HepG2 (cell line): Measurements from ENCODE around the gene MAVS. TPM values are rescaled to one million over a fixed set of nuclear protein-coding genes. Genes with fewer than 3 reads are reported as not detected.

Experiments
- HDAC6 ChIP-seq: fragments of 200-600 bp; sonication (generic); IDR thresholded peaks from 2 replicates; pipeline ENCODE4 v1.7.0; 2017; ENCODE audit warnings: mild to moderate bottlenecking, antibody characterized with exemption, low read length, low read depth
- HMGXB4 ChIP-seq, 2 experiments: sonication (generic) in 1 of 2; formaldehyde crosslinking in 1 of 2; IDR thresholded peaks; 2 replicates each; pipeline versions ENCODE4 v1.4.0 to v1.6.1; 2018 to 2020; ENCODE audit warnings: missing genetic modification reagents in 2 of 2, borderline replicate concordance in 1 of 2, low read depth in 1 of 2, mild to moderate bottlenecking in 1 of 2, missing biosample characterization in 1 of 2
- MLLT10 ChIP-seq: sonication (generic); formaldehyde crosslinking; IDR thresholded peaks from 2 replicates; pipeline ENCODE4 v1.4.0; 2020; ENCODE audit warnings: missing genetic modification reagents
- SETDB1 ChIP-seq: sonication (generic); formaldehyde crosslinking; IDR thresholded peaks from 2 replicates; pipeline ENCODE4 v1.5.1; 2020; ENCODE audit warnings: missing genetic modification reagents, mild to moderate bottlenecking, borderline replicate concordance
- ZNF142 ChIP-seq: sonication (generic); formaldehyde crosslinking; IDR thresholded peaks from 2 replicates; pipeline ENCODE4 v1.4.0; 2020; ENCODE audit warnings: missing genetic modification reagents
- polyA plus RNA-seq, 8 experiments: library from polyadenylated mRNA; depleted of rRNA in 3 of 8; stranded (reverse) in 7 of 8; unstranded in 1 of 8; fragments of >200 nt; fragmentation: Illumina TruSeq in 4 of 8; extraction: Trizol in 4 of 8; gene quantifications; 2 replicates each; pipeline versions ENCODE4 v1.2.1 to v1.2.3, GENCODE V29; 2011 to 2016; ENCODE audit warnings: low read depth in 4 of 8, missing spikeins in 1 of 8, mixed read lengths in 1 of 8; ENCODE audit not compliant: insufficient read depth in 1 of 8
- total RNA-seq, 5 experiments: library from RNA; depleted of rRNA; stranded (reverse); fragments of >200 nt; fragmentation: Illumina TruSeq; extraction: Trizol; gene quantifications; 2 replicates each; pipeline ENCODE4 v1.2.3, GENCODE V29; 2016; ENCODE audit warnings: low read depth in 1 of 5
- TF ChIP-seq, protein P1 (sequence below): IDR thresholded peaks from 2 replicates; pipeline ENCODE4 v1.6.1; 2012; ENCODE audit warnings: low read length, improper control_type of control experiment
- TF ChIP-seq, protein P2 (sequence below): conservative IDR thresholded peaks from 2 replicates; pipeline ENCODE4 v1.6.1; 2018; ENCODE audit warnings: missing genetic modification reagents
- TF ChIP-seq, protein P3 (sequence below): sonication (generic); formaldehyde crosslinking; IDR thresholded peaks from 2 replicates; pipeline ENCODE4 v1.4.0; 2020; ENCODE audit warnings: missing genetic modification reagents, mild to moderate bottlenecking, borderline replicate concordance
- TF ChIP-seq, protein P4 (sequence below): sonication (generic); formaldehyde crosslinking; IDR thresholded peaks from 2 replicates; pipeline ENCODE4 v1.5.1; 2020; ENCODE audit warnings: mild to moderate bottlenecking, missing genetic modification reagents, moderate library complexity

Gene MAVS
- total and polyA plus RNA-seq, 2 of the 13 experiments (the other 11 are each of a cell fraction or from before 2014, with no cell fraction given): 27.3 to 36.6 TPM

DNA sequence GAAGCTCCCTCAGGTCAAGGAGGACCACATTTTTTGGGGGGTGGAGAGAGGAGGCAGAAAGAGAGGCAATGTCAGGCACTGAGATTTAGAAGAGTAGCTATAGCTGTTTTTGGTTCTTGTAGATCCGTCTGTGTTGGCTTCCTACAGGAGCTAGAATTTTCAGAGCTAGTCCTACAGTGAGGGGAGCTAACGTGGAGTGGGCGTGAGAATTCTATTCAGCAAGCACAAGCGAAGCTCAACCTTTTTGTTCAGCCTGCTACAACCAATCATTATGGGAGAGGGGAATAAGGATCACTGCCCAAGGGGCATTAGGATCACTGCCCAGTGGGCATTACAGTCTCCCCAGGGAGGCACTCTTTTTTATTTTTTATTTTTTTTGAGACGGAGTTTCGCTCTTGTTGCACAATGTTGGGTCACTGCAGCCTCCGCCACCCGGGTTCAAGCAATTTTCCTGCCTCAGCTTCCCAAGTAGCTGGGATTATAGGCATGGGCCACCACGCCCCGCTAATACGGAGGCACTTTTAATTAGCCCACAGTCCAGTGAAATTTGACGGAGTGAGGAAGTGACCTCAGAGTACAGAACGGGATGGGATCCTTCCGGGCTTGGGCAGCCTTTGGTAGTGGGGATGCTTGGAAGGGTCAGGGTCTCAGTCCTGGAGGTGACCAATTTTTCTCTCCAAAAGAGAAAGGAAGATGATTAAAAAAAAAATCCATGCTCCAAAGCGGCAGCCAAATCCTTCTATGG lies 41.4 kb downstream of the MAVS start (continued):
- TF ChIP-seq HMGXB4 (CRISPR knock-in tag; IDR thresholded peaks at IDR 0.05; ENCODE audit: borderline replicate concordance in 1 of 2, low read depth in 1 of 2): no peak
- no peak for TF ChIP-seq HDAC6
- TF ChIP-seq, protein P1, sequence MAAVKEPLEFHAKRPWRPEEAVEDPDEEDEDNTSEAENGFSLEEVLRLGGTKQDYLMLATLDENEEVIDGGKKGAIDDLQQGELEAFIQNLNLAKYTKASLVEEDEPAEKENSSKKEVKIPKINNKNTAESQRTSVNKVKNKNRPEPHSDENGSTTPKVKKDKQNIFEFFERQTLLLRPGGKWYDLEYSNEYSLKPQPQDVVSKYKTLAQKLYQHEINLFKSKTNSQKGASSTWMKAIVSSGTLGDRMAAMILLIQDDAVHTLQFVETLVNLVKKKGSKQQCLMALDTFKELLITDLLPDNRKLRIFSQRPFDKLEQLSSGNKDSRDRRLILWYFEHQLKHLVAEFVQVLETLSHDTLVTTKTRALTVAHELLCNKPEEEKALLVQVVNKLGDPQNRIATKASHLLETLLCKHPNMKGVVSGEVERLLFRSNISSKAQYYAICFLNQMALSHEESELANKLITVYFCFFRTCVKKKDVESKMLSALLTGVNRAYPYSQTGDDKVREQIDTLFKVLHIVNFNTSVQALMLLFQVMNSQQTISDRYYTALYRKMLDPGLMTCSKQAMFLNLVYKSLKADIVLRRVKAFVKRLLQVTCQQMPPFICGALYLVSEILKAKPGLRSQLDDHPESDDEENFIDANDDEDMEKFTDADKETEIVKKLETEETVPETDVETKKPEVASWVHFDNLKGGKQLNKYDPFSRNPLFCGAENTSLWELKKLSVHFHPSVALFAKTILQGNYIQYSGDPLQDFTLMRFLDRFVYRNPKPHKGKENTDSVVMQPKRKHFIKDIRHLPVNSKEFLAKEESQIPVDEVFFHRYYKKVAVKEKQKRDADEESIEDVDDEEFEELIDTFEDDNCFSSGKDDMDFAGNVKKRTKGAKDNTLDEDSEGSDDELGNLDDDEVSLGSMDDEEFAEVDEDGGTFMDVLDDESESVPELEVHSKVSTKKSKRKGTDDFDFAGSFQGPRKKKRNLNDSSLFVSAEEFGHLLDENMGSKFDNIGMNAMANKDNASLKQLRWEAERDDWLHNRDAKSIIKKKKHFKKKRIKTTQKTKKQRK: no peak
- no peak for TF ChIP-seq MLLT10 (CRISPR knock-in tag)
- TF ChIP-seq, protein P2, sequence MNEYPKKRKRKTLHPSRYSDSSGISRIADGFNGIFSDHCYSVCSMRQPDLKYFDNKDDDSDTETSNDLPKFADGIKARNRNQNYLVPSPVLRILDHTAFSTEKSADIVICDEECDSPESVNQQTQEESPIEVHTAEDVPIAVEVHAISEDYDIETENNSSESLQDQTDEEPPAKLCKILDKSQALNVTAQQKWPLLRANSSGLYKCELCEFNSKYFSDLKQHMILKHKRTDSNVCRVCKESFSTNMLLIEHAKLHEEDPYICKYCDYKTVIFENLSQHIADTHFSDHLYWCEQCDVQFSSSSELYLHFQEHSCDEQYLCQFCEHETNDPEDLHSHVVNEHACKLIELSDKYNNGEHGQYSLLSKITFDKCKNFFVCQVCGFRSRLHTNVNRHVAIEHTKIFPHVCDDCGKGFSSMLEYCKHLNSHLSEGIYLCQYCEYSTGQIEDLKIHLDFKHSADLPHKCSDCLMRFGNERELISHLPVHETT (CRISPR knock-in tag): no peak
- TF ChIP-seq SETDB1 (CRISPR knock-in tag): 0 out of 2 replicates have a peak, but pooled peaks have one; percentile 14
- TF ChIP-seq, protein P3, sequence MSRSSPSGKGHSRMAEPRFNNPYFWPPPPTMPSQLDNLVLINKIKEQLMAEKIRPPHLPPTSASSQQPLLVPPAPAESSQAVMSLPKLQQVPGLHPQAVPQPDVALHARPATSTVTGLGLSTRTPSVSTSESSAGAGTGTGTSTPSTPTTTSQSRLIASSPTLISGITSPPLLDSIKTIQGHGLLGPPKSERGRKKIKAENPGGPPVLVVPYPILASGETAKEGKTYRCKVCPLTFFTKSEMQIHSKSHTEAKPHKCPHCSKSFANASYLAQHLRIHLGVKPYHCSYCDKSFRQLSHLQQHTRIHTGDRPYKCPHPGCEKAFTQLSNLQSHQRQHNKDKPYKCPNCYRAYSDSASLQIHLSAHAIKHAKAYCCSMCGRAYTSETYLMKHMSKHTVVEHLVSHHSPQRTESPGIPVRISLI (CRISPR knock-in tag): no peak
- no peak for TF ChIP-seq ZNF142
- TF ChIP-seq, protein P4, sequence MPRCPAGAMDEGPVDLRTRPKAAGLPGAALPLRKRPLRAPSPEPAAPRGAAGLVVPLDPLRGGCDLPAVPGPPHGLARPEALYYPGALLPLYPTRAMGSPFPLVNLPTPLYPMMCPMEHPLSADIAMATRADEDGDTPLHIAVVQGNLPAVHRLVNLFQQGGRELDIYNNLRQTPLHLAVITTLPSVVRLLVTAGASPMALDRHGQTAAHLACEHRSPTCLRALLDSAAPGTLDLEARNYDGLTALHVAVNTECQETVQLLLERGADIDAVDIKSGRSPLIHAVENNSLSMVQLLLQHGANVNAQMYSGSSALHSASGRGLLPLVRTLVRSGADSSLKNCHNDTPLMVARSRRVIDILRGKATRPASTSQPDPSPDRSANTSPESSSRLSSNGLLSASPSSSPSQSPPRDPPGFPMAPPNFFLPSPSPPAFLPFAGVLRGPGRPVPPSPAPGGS (CRISPR knock-in tag): no peak
